K562 (cell line): ENCODE data around the gene CPT1B. TPM values are rescaled to one million over a fixed set of nuclear protein-coding genes. Genes with fewer than 3 reads are reported as not detected.

Experiments
- CREB3L1 ChIP-seq: fragments of 450-650 bp; IDR thresholded peaks from 2 replicates; pipeline ENCODE4 v1.6.1; 2014; ENCODE audit warnings: low read depth, mild to moderate bottlenecking, moderate library complexity, borderline replicate concordance
- CTCFL ChIP-seq: IDR thresholded peaks from 2 replicates; pipeline ENCODE4 v1.6.1; 2011; ENCODE audit warnings: borderline replicate concordance, low read depth, mild to moderate bottlenecking, moderate library complexity, low read length; ENCODE audit not compliant: insufficient read depth, poor library complexity, severe bottlenecking
- ETS1 ChIP-seq: conservative IDR thresholded peaks from 2 replicates; pipeline ENCODE4 v1.6.1; 2011; ENCODE audit warnings: low read depth, mild to moderate bottlenecking, low read length; ENCODE audit not compliant: control insufficient read depth
- ETV6 ChIP-seq, 3 experiments: fragments of 150-350 bp in 1 of 3; sonication (generic) in 1 of 3; formaldehyde crosslinking in 1 of 3; IDR thresholded peaks; 2 replicates each; pipeline versions ENCODE4 v1.6.1 to v1.8.0; 2014 to 2022; ENCODE audit warnings: borderline replicate concordance in 2 of 3, low read depth in 2 of 3, antibody characterized with exemption in 1 of 3, low read length in 1 of 3, mild to moderate bottlenecking in 1 of 3, missing genetic modification reagents in 1 of 3
- HNRNPUL1 ChIP-seq: fragments of 200-400 bp; formaldehyde crosslinking; IDR thresholded peaks from 2 replicates; pipeline ENCODE4 v1.6.1; 2017; ENCODE audit warnings: low read length
- MAFF ChIP-seq: IDR thresholded peaks from 2 replicates; pipeline ENCODE4 v1.6.1; 2012; ENCODE audit warnings: low read length, improper control_type of control experiment
- MBD1 ChIP-seq: fragments of 250-450 bp; sonication (Bioruptor Pico); IDR thresholded peaks from 2 replicates; pipeline ENCODE4 v1.8.0; 2022; ENCODE audit warnings: inconsistent platforms
- MIER1 ChIP-seq: fragments of 450-650 bp; IDR thresholded peaks from 2 replicates; pipeline ENCODE4 v1.6.1; 2016; ENCODE audit warnings: antibody characterized with exemption, mild to moderate bottlenecking, low read depth
- NFRKB ChIP-seq: fragments of 450-650 bp; IDR thresholded peaks from 2 replicates; pipeline ENCODE4 v1.6.1; 2016; ENCODE audit warnings: low read depth
- PTRF ChIP-seq: fragments of 450-650 bp; IDR thresholded peaks from 2 replicates; pipeline ENCODE4 v1.6.1; 2016; ENCODE audit warnings: mild to moderate bottlenecking, missing genetic modification characterization, missing compliant biosample characterization
- TAF15 ChIP-seq: fragments of 200-400 bp; formaldehyde crosslinking; IDR thresholded peaks from 2 replicates; pipeline ENCODE4 v1.6.1; 2017; ENCODE audit warnings: mild to moderate bottlenecking, low read depth, low read length, moderate library complexity
- ZBTB1 ChIP-seq: sonication (generic); formaldehyde crosslinking; IDR thresholded peaks from 2 replicates; pipeline ENCODE4 v1.8.1; 2023; ENCODE audit warnings: missing genetic modification reagents, low read depth, mild to moderate bottlenecking, borderline replicate concordance
- ZBTB33 ChIP-seq: sonication (generic); formaldehyde crosslinking; IDR thresholded peaks from 2 replicates; pipeline ENCODE4 v1.8.1; 2023; ENCODE audit warnings: mild to moderate bottlenecking, missing genetic modification reagents
- ZBTB8A ChIP-seq: fragments of 450-650 bp; IDR thresholded peaks from 2 replicates; pipeline ENCODE4 v1.6.1; 2018; ENCODE audit warnings: mild to moderate bottlenecking, moderate library complexity; ENCODE audit not compliant: partially characterized antibody
- ZNF695 ChIP-seq: fragments of 450-650 bp; formaldehyde crosslinking; IDR thresholded peaks from 2 replicates; pipeline ENCODE4 v1.4.0; 2020; ENCODE audit warnings: mild to moderate bottlenecking, moderate library complexity
- ZNF699 ChIP-seq: fragments of 250-450 bp; sonication (Bioruptor Pico); IDR thresholded peaks from 2 replicates; pipeline ENCODE4 v1.8.0; 2021; ENCODE audit warnings: mild to moderate bottlenecking, moderate library complexity; ENCODE audit not compliant: insufficient replicate concordance
- ZSCAN29 ChIP-seq: fragments of 450-650 bp; IDR thresholded peaks from 2 replicates; pipeline ENCODE4 v1.6.1; 2017
- polyA plus RNA-seq, 8 experiments: library from polyadenylated mRNA; depleted of rRNA in 4 of 8; stranded (reverse) in 5 of 8; unstranded in 3 of 8; fragments of >200 nt; fragmentation: Nextera tagmentation in 2 of 8; fragmentation: Illumina TruSeq in 1 of 8; extraction: Ambion mirVana in 2 of 8; extraction: Trizol in 1 of 8; gene quantifications; 2 replicates each; pipeline versions ENCODE4 v1.2.1 to v1.2.3, GENCODE V29; 2011 to 2014; ENCODE audit warnings: inconsistent platforms in 1 of 8, missing spikeins in 1 of 8
- total RNA-seq, 7 experiments: library from RNA; depleted of rRNA in 6 of 7; stranded (reverse); fragments of >200 nt in 6 of 7; fragmentation: Illumina TruSeq in 2 of 7; extraction: Trizol in 2 of 7; gene quantifications; 2 replicates each; pipeline versions ENCODE4 v1.2.1 to v1.2.3, GENCODE V29; 2011 to 2021; ENCODE audit warnings: low replicate concordance in 1 of 7

The CPT1B gene
- total and polyA plus RNA-seq, 9 of the 15 experiments (the other 6 are each of a cell fraction or from before 2014, with no cell fraction given) = 0.35 to 6.1 (median 2.6) TPM

GRCh38 chr22:50582493-50583293 is 4.5 kb upstream of the CPT1B start, which contains the start of gene CHKB (continued):
- no peak for TF ChIP-seq ZBTB33
- no peak for TF ChIP-seq MIER1
- no peak for TF ChIP-seq MAFF
- no peak for TF ChIP-seq NFRKB
- no peak for TF ChIP-seq ETV6 (IDR thresholded peaks at IDR 0.05; ENCODE audit: borderline replicate concordance in 1 of 2, low read depth in 2 of 2, low read length in 1 of 2)
- no peak for TF ChIP-seq ETV6 (CRISPR knock-in tag; IDR thresholded peaks at IDR 0.05; ENCODE audit: borderline replicate concordance)
- TF ChIP-seq ZSCAN29 = no peak
- no peak for TF ChIP-seq ZBTB1 (CRISPR knock-in tag)
- no peak for TF ChIP-seq TAF15
- TF ChIP-seq ZNF695 (CRISPR knock-in tag) = no peak
- TF ChIP-seq ZNF699 (CRISPR knock-in tag) = no peak
- no peak for TF ChIP-seq HNRNPUL1
- TF ChIP-seq ETS1 = no peak
- TF ChIP-seq CREB3L1 = 0 out of 2 replicates have a peak, but pooled peaks have one; percentile 26
- TF ChIP-seq PTRF (tag) = no peak
- no peak for TF ChIP-seq ZBTB8A
- no peak for TF ChIP-seq MBD1 (CRISPR knock-in tag)
- TF ChIP-seq CTCFL = no peak
